Neuronal stem cell (in vitro differentiated cells): ENCODE data around the gene ATP5F1D. TPM values are rescaled to one million over a fixed set of nuclear protein-coding genes. Genes with fewer than 3 reads are reported as not detected.
"Not testable (repeated sequence)": the region's sequence is repeated elsewhere in the genome, so short reads cannot be mapped to it uniquely, and the experiment has no call there.

Source experiments
- DNase-seq: peaks from one replicate; pipeline ENCODE4 v3.0.0-alpha.2; 2013; ENCODE audit warnings: low spot score
- H2AFZ ChIP-seq: one replicate; pipeline ENCODE4 v1.6.1; 2013; ENCODE audit warnings: mild to moderate bottlenecking, low read length, inconsistent platforms
- H2AK5ac ChIP-seq: 2 replicates; pipeline ENCODE4 v1.6.1; 2013; ENCODE audit warnings: low read depth, mild to moderate bottlenecking, inconsistent platforms, low read length, moderate library complexity, mixed read lengths
- H2BK120ac ChIP-seq: 2 replicates; pipeline ENCODE4 v1.6.1; 2013; ENCODE audit warnings: low read depth, mild to moderate bottlenecking, inconsistent platforms, low read length, moderate library complexity, mixed read lengths
- H2BK12ac ChIP-seq: one replicate; pipeline ENCODE4 v1.6.1; 2013; ENCODE audit warnings: low read length, inconsistent platforms
- H2BK15ac ChIP-seq: 2 replicates; pipeline ENCODE4 v1.6.1; 2013; ENCODE audit warnings: mild to moderate bottlenecking, low read length, inconsistent platforms, mixed read lengths
- H2BK5ac ChIP-seq: one replicate; pipeline ENCODE4 v1.6.1; 2013; ENCODE audit warnings: inconsistent platforms, mild to moderate bottlenecking, low read length, moderate library complexity
- H3K14ac ChIP-seq: one replicate; pipeline ENCODE4 v1.6.1; 2013; ENCODE audit warnings: low read length, inconsistent platforms
- H3K18ac ChIP-seq: 2 replicates; pipeline ENCODE4 v1.6.1; 2013; ENCODE audit warnings: low read length, inconsistent platforms
- H3K23ac ChIP-seq: 2 replicates; pipeline ENCODE4 v1.6.1; 2013; ENCODE audit warnings: low read depth, mild to moderate bottlenecking, mixed read lengths, low read length, inconsistent platforms; ENCODE audit not compliant: poor library complexity
- H3K27ac ChIP-seq: replicated peaks from 3 replicates; pipeline ENCODE4 v1.5.1; 2013; ENCODE audit warnings: low read length, inconsistent platforms
- H3K27me3 ChIP-seq, 3 experiments: 2 replicates each; pipeline ENCODE4 v1.6.1; 2013; ENCODE audit warnings: low read length in 3 of 3, mild to moderate bottlenecking in 2 of 3, inconsistent platforms in 1 of 3, low read depth in 1 of 3, mixed read lengths in 1 of 3, moderate library complexity in 1 of 3; ENCODE audit not compliant: control insufficient read depth in 3 of 3, insufficient read depth in 3 of 3
- H3K36me3 ChIP-seq, 2 donors: replicated peaks in 1 of 2; 2 replicates each; pipeline ENCODE4 v1.6.1; 2013; ENCODE audit warnings: low read length in 2 of 2; ENCODE audit not compliant: control insufficient read depth in 2 of 2, insufficient read depth in 2 of 2
- H3K4ac ChIP-seq: 2 replicates; pipeline ENCODE4 v1.6.1; 2013; ENCODE audit warnings: inconsistent platforms, mild to moderate bottlenecking, low read length, moderate library complexity
- H3K4me1 ChIP-seq, 2 donors: 1 replicate in 1 of 2; 2 replicates in 1 of 2; pipeline ENCODE4 v1.6.1; 2013; ENCODE audit warnings: low read length in 2 of 2, low read depth in 1 of 2; ENCODE audit not compliant: control insufficient read depth in 2 of 2, insufficient read depth in 1 of 2
- H3K4me2 ChIP-seq: one replicate; pipeline ENCODE4 v1.6.1; 2013; ENCODE audit warnings: mild to moderate bottlenecking, low read length, inconsistent platforms; ENCODE audit not compliant: insufficient read depth, poor library complexity, severe bottlenecking
- H3K4me3 ChIP-seq, 2 donors: 2 replicates each; pipeline ENCODE4 v1.5.1; 2013; ENCODE audit warnings: low read length in 2 of 2, mild to moderate bottlenecking in 2 of 2, inconsistent platforms in 1 of 2, moderate library complexity in 1 of 2
- H3K79me1 ChIP-seq: one replicate; pipeline ENCODE4 v1.6.1; 2013; ENCODE audit warnings: low read depth, mild to moderate bottlenecking, inconsistent platforms, low read length, moderate library complexity
- H3K9ac ChIP-seq: one replicate; pipeline ENCODE4 v1.6.1; 2013; ENCODE audit warnings: mild to moderate bottlenecking, low read depth, low read length, inconsistent platforms; ENCODE audit not compliant: poor library complexity
- H3K9me3 ChIP-seq, 2 donors: replicated peaks in 1 of 2; 2 replicates each; pipeline versions ENCODE3 to v1.6.1; 2013; ENCODE audit warnings: low read length in 2 of 2, mild to moderate bottlenecking in 2 of 2, inconsistent platforms in 1 of 2, low read depth in 1 of 2, mixed read lengths in 1 of 2, moderate library complexity in 1 of 2; ENCODE audit not compliant: control insufficient read depth in 2 of 2, insufficient read depth in 1 of 2
- H4K8ac ChIP-seq: one replicate; pipeline ENCODE4 v1.6.1; 2013; ENCODE audit warnings: low read depth, mild to moderate bottlenecking, inconsistent platforms, low read length, moderate library complexity
- H4K91ac ChIP-seq: one replicate; pipeline ENCODE4 v1.6.1; 2013; ENCODE audit warnings: low read length, low read depth, mild to moderate bottlenecking, inconsistent platforms; ENCODE audit not compliant: poor library complexity
- WGBS, 2 donors: extraction: QIAGEN DNeasy Blood & Tissue Kit; methylation state at CpG; one replicate each; pipeline ENCODE4 v1.1.7; 2013; ENCODE audit warnings: missing lambda C conversion rate in 2 of 2, mixed read lengths in 1 of 2; ENCODE audit not compliant: insufficient read length in 2 of 2, insufficient replicate concordance in 1 of 2; ENCODE audit errors: extremely low coverage in 2 of 2; 5-methylcytosine and 5-hydroxymethylcytosine counted together
- polyA plus RNA-seq, 2 experiments: library from polyadenylated mRNA; stranded (reverse); fragments of 200-250 nt; gene quantifications; one replicate each; pipeline ENCODE4 v1.2.3, GENCODE V29; 2013

ATP5F1D gene
- polyA plus RNA-seq (2013, experiment 1 of 2): 106 TPM
- polyA plus RNA-seq (2013, experiment 2 of 2): 101 TPM

GRCh38 chr19:1241417-1242095 is at the start of gene ATP5F1D:
Gene ATP5F1D, plus strand, starts transcription at chr19:1241751. Its CDS starts 100 bp downstream, at chr19:1241851.
- Histone ChIP-seq H2BK5ac (peak within 1 kb of the TSS; percentile 54), H3K4me1 (peaks cover 29 to 37% of the 10 kb centered on the region in 2 donors), H4K91ac (no peak within 1 kb of the TSS), H3K79me1 (peaks cover 17% of the 10 kb centered on the region), H3K36me3 (peaks cover 0 to 8% of the 10 kb centered on the region in 2 donors), H3K9me3 (no peaks in the 10 kb centered on the region), H2BK15ac (peak within 1 kb of the TSS; percentile 96), H3K27ac (no peak within 1 kb of the TSS), H3K9ac (peak within 1 kb of the TSS; percentile 99), H3K14ac (peak within 1 kb of the TSS; percentile 71), H2AFZ (peak within 1 kb of the TSS; percentile 89), H3K18ac (peak within 1 kb of the TSS; percentile 97), H2BK12ac (peak within 1 kb of the TSS; percentile 84), H2AK5ac (peak within 1 kb of the TSS; percentile 98), H3K4ac (peak within 1 kb of the TSS; percentile 38), H2BK120ac (no peak within 1 kb of the TSS), H3K27me3 (no peaks in the 10 kb centered on the region), H3K4me2 (peak within 1 kb of the TSS; percentile 68), H3K23ac (peak within 1 kb of the TSS; percentile 92), H3K4me3 (peak within 1 kb of the TSS; percentile 63 to 92), H4K8ac (peak within 1 kb of the TSS; percentile 65)
- WGBS, 2 donors: no CpG with 5 or more reads among the region's 79 CpGs
- DNase-seq: peak; percentile 87

- no peak overlapping the region for H3K9ac ChIP-seq
- H3K9me3 ChIP-seq: no peaks in the 10 kb centered on the region
- no peaks in the 10 kb centered on the region for H3K27me3 ChIP-seq
- no peak overlapping the region for H2BK5ac ChIP-seq
- H3K23ac ChIP-seq: no peak overlapping the region
- no peak overlapping the region for H3K18ac ChIP-seq
- H3K27ac ChIP-seq: no peak overlapping the region
- H4K91ac ChIP-seq: no peak overlapping the region
- no peak overlapping the region for H4K8ac ChIP-seq
- H2AK5ac ChIP-seq: peak overlapping the region; percentile 37
- no peak overlapping the region for H2BK120ac ChIP-seq
- no peak overlapping the region for H3K4ac ChIP-seq
- DNase-seq: no peak
- no peak overlapping the region for H3K4me3 ChIP-seq
- H3K79me1 ChIP-seq: no peaks in the 10 kb centered on the region
- H2AFZ ChIP-seq: no peak overlapping the region
- H3K4me1 ChIP-seq: no peaks in the 10 kb centered on the region
- H3K14ac ChIP-seq: no peak overlapping the region
- H2BK12ac ChIP-seq: no peak overlapping the region
- H3K4me2 ChIP-seq: no peak overlapping the region
- no CpG with 5 or more reads among the region's 10 CpGs for WGBS, 2 donors
- no peaks in the 10 kb centered on the region for H3K36me3 ChIP-seq
- H2BK15ac ChIP-seq: peak overlapping the region; percentile 58
Observed at GRCh38 chr19:1199531-1199930, 42.0 kb upstream of the ATP5F1D start.

GRCh38 chr19:1200614-1201013 is 40.9 kb upstream of the ATP5F1D start:
- H3K79me1 ChIP-seq, H3K36me3 ChIP-seq, H3K9ac ChIP-seq, H2BK120ac ChIP-seq, H2BK15ac ChIP-seq, H3K23ac ChIP-seq, H4K91ac ChIP-seq, H2BK5ac ChIP-seq, H4K8ac ChIP-seq, H2AK5ac ChIP-seq, H3K27ac ChIP-seq, H3K4me2 ChIP-seq, H3K9me3 ChIP-seq, H3K18ac ChIP-seq, H2BK12ac ChIP-seq, H3K4me1 ChIP-seq, H2AFZ ChIP-seq, DNase-seq, H3K14ac ChIP-seq, H3K4ac ChIP-seq, H3K27me3 ChIP-seq, H3K4me3 ChIP-seq: not testable (repeated sequence)
- WGBS, 2 donors: no CpG with 5 or more reads among the region's 4 CpGs
